AG09309 (cell line): ENCODE results near the gene SLC6A19.

ENCODE experiments used
- DNase-seq: peaks from one replicate; pipeline ENCODE4 v3.0.0-alpha.2; 2010; ENCODE audit warnings: low read depth
- H3K4me3 ChIP-seq: 2 replicates; pipeline ENCODE4 v1.5.1; 2011; ENCODE audit warnings: mild to moderate bottlenecking, low read depth, low read length, moderate library complexity; ENCODE audit not compliant: control insufficient read depth
- CTCF ChIP-seq: IDR thresholded peaks from 2 replicates; pipeline ENCODE4 v1.5.1; 2011; ENCODE audit warnings: mild to moderate bottlenecking, low read depth, low read length, inconsistent platforms; ENCODE audit not compliant: insufficient read depth, control insufficient read depth; ENCODE audit errors: missing control alignments

Gene SLC6A19

GRCh38 chr5:1180841-1181271 lies 20.5 kb upstream of the SLC6A19 start:
- no peak overlapping the region for H3K4me3 ChIP-seq
- TF ChIP-seq CTCF = no peak
- no peak for DNase-seq

GRCh38 chr5:1181451-1182359 lies 19.7 kb upstream of the SLC6A19 start:
- TF ChIP-seq CTCF = no peak
- H3K4me3 ChIP-seq = no peak overlapping the region
- no peak for DNase-seq

GRCh38 chr5:1182360-1182632 lies 19.1 kb upstream of the SLC6A19 start:
- TF ChIP-seq CTCF = no peak
- DNase-seq = no peak
- no peak overlapping the region for H3K4me3 ChIP-seq

GRCh38 chr5:1182633-1183423 lies 18.6 kb upstream of the SLC6A19 start:
- no peak for TF ChIP-seq CTCF
- H3K4me3 ChIP-seq = no peak overlapping the region
- DNase-seq = no peak

- DNase-seq = no peak
- H3K4me3 ChIP-seq = no peak overlapping the region
- no peak for TF ChIP-seq CTCF
Measured at GRCh38 chr5:1183424-1184162, 17.8 kb upstream of the SLC6A19 start.

GRCh38 chr5:1184163-1184470 lies 17.3 kb upstream of the SLC6A19 start:
- TF ChIP-seq CTCF = no peak
- H3K4me3 ChIP-seq = no peak overlapping the region
- DNase-seq = no peak
